K562 (cell line): Measurements from ENCODE around the gene ZNF140. TPM values are rescaled to one million over a fixed set of nuclear protein-coding genes. Genes with fewer than 3 reads are reported as not detected.
A peak's percentile ranks its signal among the peaks of the same experiment; 100 is the strongest.

Source experiments
- CHD4 ChIP-seq: fragments of 200-600 bp; sonication (generic); IDR thresholded peaks from 3 replicates; pipeline ENCODE4 v1.6.1; 2012; ENCODE audit warnings: low read depth, mild to moderate bottlenecking, mixed read lengths, low read length, inconsistent platforms; ENCODE audit not compliant: insufficient read depth, insufficient replicate concordance, poor library complexity, severe bottlenecking
- CTBP1 ChIP-seq: fragments of 450-650 bp; IDR thresholded peaks from 2 replicates; pipeline ENCODE4 v1.6.1; 2016; ENCODE audit warnings: borderline replicate concordance
- FOXA3 ChIP-seq, 2 experiments: fragments of 450-650 bp in 1 of 2; sonication (generic) in 1 of 2; formaldehyde crosslinking; IDR thresholded peaks in 1 of 2; conservative IDR thresholded peaks in 1 of 2; 2 replicates each; pipeline versions ENCODE4 v1.4.0 to v1.8.0; 2020 to 2022; ENCODE audit warnings: mild to moderate bottlenecking in 2 of 2, missing genetic modification reagents in 1 of 2
- GATAD2A ChIP-seq: fragments of 450-650 bp; IDR thresholded peaks from 2 replicates; pipeline ENCODE4 v1.6.1; 2017
- MAZ ChIP-seq, 2 experiments: fragments of 450-650 bp in 1 of 2; sonication (generic) in 1 of 2; formaldehyde crosslinking; IDR thresholded peaks in 1 of 2; conservative IDR thresholded peaks in 1 of 2; 2 replicates each; pipeline versions ENCODE4 v1.4.0 to v1.5.0; 2020; ENCODE audit warnings: mild to moderate bottlenecking in 1 of 2, missing genetic modification reagents in 1 of 2
- NR2C2 ChIP-seq, 2 experiments: fragments of 200-800 bp in 1 of 2; sonication (Bioruptor generic) in 1 of 2; sonication (generic) in 1 of 2; formaldehyde crosslinking in 1 of 2; IDR thresholded peaks; 2 replicates each; pipeline versions ENCODE4 v1.6.1 to v1.8.0; 2016 to 2022; ENCODE audit warnings: mild to moderate bottlenecking in 1 of 2, missing compliant biosample characterization in 1 of 2, missing genetic modification characterization in 1 of 2, missing genetic modification reagents in 1 of 2
- PTBP1 ChIP-seq: fragments of 200-400 bp; formaldehyde crosslinking; IDR thresholded peaks from 2 replicates; pipeline ENCODE4 v1.6.1; 2017; ENCODE audit warnings: low read depth, low read length
- RCOR1 ChIP-seq, 2 experiments: IDR thresholded peaks; 2 replicates each; pipeline ENCODE4 v1.6.1; 2012; ENCODE audit warnings: low read depth in 2 of 2, low read length in 2 of 2, borderline replicate concordance in 1 of 2, improper control_type of control experiment in 1 of 2
- SMAD2 ChIP-seq: fragments of 150-350 bp; IDR thresholded peaks from 2 replicates; pipeline ENCODE4 v1.6.1; 2014; ENCODE audit warnings: low read depth, mild to moderate bottlenecking, low read length
- SRSF7 ChIP-seq: fragments of 200-400 bp; formaldehyde crosslinking; optimal IDR thresholded peaks from 2 replicates; pipeline ENCODE3; 2017; ENCODE audit warnings: mild to moderate bottlenecking, low read depth, low read length
- ZNF436 ChIP-seq: fragments of 250-450, 450-650 bp; sonication (Bioruptor Pico); formaldehyde crosslinking; IDR thresholded peaks from 2 replicates; pipeline ENCODE4 v1.7.0; 2020; ENCODE audit warnings: mild to moderate bottlenecking
- ZSCAN29 ChIP-seq: fragments of 450-650 bp; IDR thresholded peaks from 2 replicates; pipeline ENCODE4 v1.6.1; 2017
- polyA plus RNA-seq, 8 experiments: library from polyadenylated mRNA; depleted of rRNA in 4 of 8; stranded (reverse) in 5 of 8; unstranded in 3 of 8; fragments of >200 nt; fragmentation: Nextera tagmentation in 2 of 8; fragmentation: Illumina TruSeq in 1 of 8; extraction: Ambion mirVana in 2 of 8; extraction: Trizol in 1 of 8; gene quantifications; 2 replicates each; pipeline versions ENCODE4 v1.2.1 to v1.2.3, GENCODE V29; 2011 to 2014; ENCODE audit warnings: inconsistent platforms in 1 of 8, missing spikeins in 1 of 8
- total RNA-seq, 7 experiments: library from RNA; depleted of rRNA in 6 of 7; stranded (reverse); fragments of >200 nt in 6 of 7; fragmentation: Illumina TruSeq in 2 of 7; extraction: Trizol in 2 of 7; gene quantifications; 2 replicates each; pipeline versions ENCODE4 v1.2.1 to v1.2.3, GENCODE V29; 2011 to 2021; ENCODE audit warnings: low replicate concordance in 1 of 7
- TF ChIP-seq, protein P1 (sequence below): fragments of 450-650 bp; conservative IDR thresholded peaks from 2 replicates; pipeline ENCODE4 v1.6.1; 2016; ENCODE audit warnings: missing genetic modification characterization, low read depth, mild to moderate bottlenecking, missing compliant biosample characterization, moderate library complexity
- TF ChIP-seq, protein P2 (sequence below): sonication (generic); formaldehyde crosslinking; IDR thresholded peaks from 2 replicates; pipeline ENCODE4 v1.8.0; 2023; ENCODE audit warnings: mild to moderate bottlenecking, missing genetic modification reagents
- TF ChIP-seq, protein P3 (sequence below), 2 experiments: IDR thresholded peaks; 2 replicates each; pipeline ENCODE4 v1.6.1; 2012; ENCODE audit warnings: improper control_type of control experiment in 2 of 2, low read depth in 2 of 2, low read length in 2 of 2, borderline replicate concordance in 1 of 2
- TF ChIP-seq, protein P4 (sequence below): fragments of 250-450 bp; sonication (Bioruptor Pico); IDR thresholded peaks from 2 replicates; pipeline ENCODE4 v1.5.0; 2022; ENCODE audit warnings: mild to moderate bottlenecking

The ZNF140 gene
- total and polyA plus RNA-seq, 9 of the 15 experiments (the other 6 are each of a cell fraction or from before 2014, with no cell fraction given): 1.6 to 10.9 (median 5.3) TPM

DNA sequence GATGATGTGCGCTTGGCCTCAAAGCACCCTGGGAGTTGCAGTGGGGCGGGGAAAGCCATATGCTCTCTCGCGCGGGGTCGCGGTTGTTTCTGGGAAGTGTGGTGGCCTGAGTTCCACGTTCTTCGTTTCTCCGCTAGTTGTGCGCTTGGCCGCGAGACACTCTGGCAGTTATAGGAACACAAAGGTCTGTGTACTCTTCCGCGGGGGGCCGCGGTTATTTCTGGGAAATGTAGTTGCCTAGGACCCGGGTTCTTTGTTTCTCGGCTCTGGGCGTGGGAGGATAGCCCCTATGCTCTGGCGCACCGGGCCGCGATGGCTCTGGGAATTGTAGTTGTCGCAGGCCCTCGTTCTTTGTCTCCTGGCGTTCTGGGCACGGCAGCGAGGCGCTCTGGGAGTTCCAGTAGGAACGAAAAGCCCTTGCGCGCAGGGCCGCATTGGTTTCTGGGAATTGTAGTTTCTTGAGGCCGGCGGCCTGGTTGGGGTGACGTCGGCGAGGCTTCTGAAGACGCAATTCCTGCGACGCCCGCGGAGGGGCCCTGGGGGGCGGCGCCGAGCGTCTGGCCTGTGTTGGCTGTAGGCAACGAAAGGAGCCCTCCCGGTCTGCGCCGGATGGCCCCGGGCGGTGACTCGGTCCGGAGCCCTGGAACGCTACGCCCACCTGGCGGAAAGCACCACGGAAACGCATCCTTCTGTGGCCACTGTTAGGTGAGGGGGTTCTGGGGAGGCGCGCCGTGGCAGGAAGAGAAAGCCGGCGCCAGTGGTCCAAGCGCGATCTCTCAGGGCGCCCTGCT lies at the start of gene ZNF140 (continued):
- no peak for TF ChIP-seq SMAD2
- peak; percentile 88 to 92 for TF ChIP-seq MAZ (CRISPR knock-in tag; conservative IDR thresholded peaks at IDR 0.05 in 1 of 2, IDR thresholded peaks at IDR 0.05 in 1 of 2)
- TF ChIP-seq, protein P1, sequence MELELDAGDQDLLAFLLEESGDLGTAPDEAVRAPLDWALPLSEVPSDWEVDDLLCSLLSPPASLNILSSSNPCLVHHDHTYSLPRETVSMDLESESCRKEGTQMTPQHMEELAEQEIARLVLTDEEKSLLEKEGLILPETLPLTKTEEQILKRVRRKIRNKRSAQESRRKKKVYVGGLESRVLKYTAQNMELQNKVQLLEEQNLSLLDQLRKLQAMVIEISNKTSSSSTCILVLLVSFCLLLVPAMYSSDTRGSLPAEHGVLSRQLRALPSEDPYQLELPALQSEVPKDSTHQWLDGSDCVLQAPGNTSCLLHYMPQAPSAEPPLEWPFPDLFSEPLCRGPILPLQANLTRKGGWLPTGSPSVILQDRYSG: no peak
- peak; percentile 51; the same call in 1 of the 2 replicates for TF ChIP-seq CTBP1
- no peak for TF ChIP-seq ZNF436
- TF ChIP-seq, protein P2, sequence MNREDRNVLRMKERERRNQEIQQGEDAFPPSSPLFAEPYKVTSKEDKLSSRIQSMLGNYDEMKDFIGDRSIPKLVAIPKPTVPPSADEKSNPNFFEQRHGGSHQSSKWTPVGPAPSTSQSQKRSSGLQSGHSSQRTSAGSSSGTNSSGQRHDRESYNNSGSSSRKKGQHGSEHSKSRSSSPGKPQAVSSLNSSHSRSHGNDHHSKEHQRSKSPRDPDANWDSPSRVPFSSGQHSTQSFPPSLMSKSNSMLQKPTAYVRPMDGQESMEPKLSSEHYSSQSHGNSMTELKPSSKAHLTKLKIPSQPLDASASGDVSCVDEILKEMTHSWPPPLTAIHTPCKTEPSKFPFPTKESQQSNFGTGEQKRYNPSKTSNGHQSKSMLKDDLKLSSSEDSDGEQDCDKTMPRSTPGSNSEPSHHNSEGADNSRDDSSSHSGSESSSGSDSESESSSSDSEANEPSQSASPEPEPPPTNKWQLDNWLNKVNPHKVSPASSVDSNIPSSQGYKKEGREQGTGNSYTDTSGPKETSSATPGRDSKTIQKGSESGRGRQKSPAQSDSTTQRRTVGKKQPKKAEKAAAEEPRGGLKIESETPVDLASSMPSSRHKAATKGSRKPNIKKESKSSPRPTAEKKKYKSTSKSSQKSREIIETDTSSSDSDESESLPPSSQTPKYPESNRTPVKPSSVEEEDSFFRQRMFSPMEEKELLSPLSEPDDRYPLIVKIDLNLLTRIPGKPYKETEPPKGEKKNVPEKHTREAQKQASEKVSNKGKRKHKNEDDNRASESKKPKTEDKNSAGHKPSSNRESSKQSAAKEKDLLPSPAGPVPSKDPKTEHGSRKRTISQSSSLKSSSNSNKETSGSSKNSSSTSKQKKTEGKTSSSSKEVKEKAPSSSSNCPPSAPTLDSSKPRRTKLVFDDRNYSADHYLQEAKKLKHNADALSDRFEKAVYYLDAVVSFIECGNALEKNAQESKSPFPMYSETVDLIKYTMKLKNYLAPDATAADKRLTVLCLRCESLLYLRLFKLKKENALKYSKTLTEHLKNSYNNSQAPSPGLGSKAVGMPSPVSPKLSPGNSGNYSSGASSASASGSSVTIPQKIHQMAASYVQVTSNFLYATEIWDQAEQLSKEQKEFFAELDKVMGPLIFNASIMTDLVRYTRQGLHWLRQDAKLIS (CRISPR knock-in tag): no peak; the same call in 1 of the 2 replicates
- no peak for TF ChIP-seq RCOR1 (IDR thresholded peaks at IDR 0.05; ENCODE audit: borderline replicate concordance in 1 of 2, low read depth in 2 of 2, low read length in 2 of 2)
- TF ChIP-seq, protein P3, sequence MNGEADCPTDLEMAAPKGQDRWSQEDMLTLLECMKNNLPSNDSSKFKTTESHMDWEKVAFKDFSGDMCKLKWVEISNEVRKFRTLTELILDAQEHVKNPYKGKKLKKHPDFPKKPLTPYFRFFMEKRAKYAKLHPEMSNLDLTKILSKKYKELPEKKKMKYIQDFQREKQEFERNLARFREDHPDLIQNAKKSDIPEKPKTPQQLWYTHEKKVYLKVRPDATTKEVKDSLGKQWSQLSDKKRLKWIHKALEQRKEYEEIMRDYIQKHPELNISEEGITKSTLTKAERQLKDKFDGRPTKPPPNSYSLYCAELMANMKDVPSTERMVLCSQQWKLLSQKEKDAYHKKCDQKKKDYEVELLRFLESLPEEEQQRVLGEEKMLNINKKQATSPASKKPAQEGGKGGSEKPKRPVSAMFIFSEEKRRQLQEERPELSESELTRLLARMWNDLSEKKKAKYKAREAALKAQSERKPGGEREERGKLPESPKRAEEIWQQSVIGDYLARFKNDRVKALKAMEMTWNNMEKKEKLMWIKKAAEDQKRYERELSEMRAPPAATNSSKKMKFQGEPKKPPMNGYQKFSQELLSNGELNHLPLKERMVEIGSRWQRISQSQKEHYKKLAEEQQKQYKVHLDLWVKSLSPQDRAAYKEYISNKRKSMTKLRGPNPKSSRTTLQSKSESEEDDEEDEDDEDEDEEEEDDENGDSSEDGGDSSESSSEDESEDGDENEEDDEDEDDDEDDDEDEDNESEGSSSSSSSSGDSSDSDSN (IDR thresholded peaks at IDR 0.05; ENCODE audit: borderline replicate concordance in 1 of 2, low read depth in 2 of 2, low read length in 2 of 2): peak; percentile 23 to 68; a peak in 1 of 4 replicates
- TF ChIP-seq GATAD2A: no peak
- no peak for TF ChIP-seq PTBP1
- TF ChIP-seq, protein P4, sequence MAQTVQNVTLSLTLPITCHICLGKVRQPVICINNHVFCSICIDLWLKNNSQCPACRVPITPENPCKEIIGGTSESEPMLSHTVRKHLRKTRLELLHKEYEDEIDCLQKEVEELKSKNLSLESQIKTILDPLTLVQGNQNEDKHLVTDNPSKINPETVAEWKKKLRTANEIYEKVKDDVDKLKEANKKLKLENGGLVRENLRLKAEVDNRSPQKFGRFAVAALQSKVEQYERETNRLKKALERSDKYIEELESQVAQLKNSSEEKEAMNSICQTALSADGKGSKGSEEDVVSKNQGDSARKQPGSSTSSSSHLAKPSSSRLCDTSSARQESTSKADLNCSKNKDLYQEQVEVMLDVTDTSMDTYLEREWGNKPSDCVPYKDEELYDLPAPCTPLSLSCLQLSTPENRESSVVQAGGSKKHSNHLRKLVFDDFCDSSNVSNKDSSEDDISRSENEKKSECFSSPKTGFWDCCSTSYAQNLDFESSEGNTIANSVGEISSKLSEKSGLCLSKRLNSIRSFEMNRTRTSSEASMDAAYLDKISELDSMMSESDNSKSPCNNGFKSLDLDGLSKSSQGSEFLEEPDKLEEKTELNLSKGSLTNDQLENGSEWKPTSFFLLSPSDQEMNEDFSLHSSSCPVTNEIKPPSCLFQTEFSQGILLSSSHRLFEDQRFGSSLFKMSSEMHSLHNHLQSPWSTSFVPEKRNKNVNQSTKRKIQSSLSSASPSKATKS: no peak
- TF ChIP-seq ZSCAN29: no peak
- no peak for TF ChIP-seq SRSF7
- TF ChIP-seq CHD4: no peak
- TF ChIP-seq NR2C2 (CRISPR knock-in tag; IDR thresholded peaks at IDR 0.05): 0 out of 2 replicates have a peak, but pooled peaks have one; percentile 12
- TF ChIP-seq NR2C2 (tag; IDR thresholded peaks at IDR 0.05): peak; percentile 95
- TF ChIP-seq FOXA3 (CRISPR knock-in tag; conservative IDR thresholded peaks at IDR 0.05 in 1 of 2, IDR thresholded peaks at IDR 0.05 in 1 of 2): no peak; a peak in 1 of 4 replicates
